NCI-H1930 (cell line): Measurements from ENCODE around the gene ACTMAP.
"Not testable (repeated sequence)": the region's sequence is repeated elsewhere in the genome, so short reads cannot be mapped to it uniquely, and the experiment has no call there.

Experiments
- DNase-seq, 2 experiments: peaks; one replicate each; lab custom pipeline; 2025; lab: John Stamatoyannopoulos, UW

The ACTMAP gene

GRCh38 chr19:40743926-40744325 lies 6.4 kb downstream of the ACTMAP start:
- DNase-seq, result no peak

- no peak for DNase-seq
Observed at GRCh38 chr19:40742886-40743285, 7.4 kb downstream of the ACTMAP start.

GRCh38 chr19:40742477-40742876 lies 7.8 kb downstream of the ACTMAP start:
- DNase-seq, result no peak

- no peak for DNase-seq
Observed at GRCh38 chr19:40741527-40742390, 8.5 kb downstream of the ACTMAP start.

GRCh38 chr19:40740747-40741146 lies 9.5 kb downstream of the ACTMAP start:
- DNase-seq, result no peak

GRCh38 chr19:40739871-40740703 lies 10.2 kb downstream of the ACTMAP start:
- no peak for DNase-seq

- DNase-seq, result no peak
Observed at GRCh38 chr19:40739030-40739839, 11.0 kb downstream of the ACTMAP start.

GRCh38 chr19:40737102-40737644 lies 13.1 kb downstream of the ACTMAP start:
- DNase-seq, result no peak

- no peak for DNase-seq
Observed at GRCh38 chr19:40736661-40737060, 13.6 kb downstream of the ACTMAP start.

- DNase-seq, result no peak
Observed at GRCh38 chr19:40735013-40735771, 15.1 kb downstream of the ACTMAP start.

- no peak for DNase-seq
Observed at GRCh38 chr19:40733149-40733548, 17.1 kb downstream of the ACTMAP start.

- DNase-seq, result not testable (repeated sequence)
Observed at GRCh38 chr19:40732304-40732703, 18.0 kb downstream of the ACTMAP start.

- not testable (repeated sequence) for DNase-seq
Observed at GRCh38 chr19:40730065-40730464, 20.2 kb downstream of the ACTMAP start.

- DNase-seq, result no peak
Observed at GRCh38 chr19:40726279-40726678, 24.0 kb downstream of the ACTMAP start.

GRCh38 chr19:40724855-40725254 lies 25.4 kb downstream of the ACTMAP start:
- no peak for DNase-seq

GRCh38 chr19:40724315-40724714 lies 26.0 kb downstream of the ACTMAP start:
- no peak for DNase-seq

GRCh38 chr19:40723661-40724254 lies 26.5 kb downstream of the ACTMAP start:
- DNase-seq, result no peak

GRCh38 chr19:40721936-40722661 lies 28.2 kb downstream of the ACTMAP start:
- DNase-seq, result no peak

GRCh38 chr19:40721140-40721486 lies 29.2 kb downstream of the ACTMAP start:
- DNase-seq, result no peak

GRCh38 chr19:40719414-40719894 lies 30.8 kb downstream of the ACTMAP start:
- no peak for DNase-seq
